Measurements from ENCODE around the gene KNG1.
"Not testable (repeated sequence)": the region's sequence is repeated elsewhere in the genome, so short reads cannot be mapped to it uniquely, and the experiment has no call there.

The KNG1 gene

GRCh38 chr3:186708983-186709679 lies 8.0 kb upstream of the KNG1 start:
- H3K4me2 ChIP-seq (ENCODE audit: low read length), result no peak overlapping the region
- no peaks in the 10 kb centered on the region for H3K36me3 ChIP-seq (replicated peaks; ENCODE audit: low read depth, low read length)
- H2AFZ ChIP-seq (ENCODE audit: low read depth, low read length), result no peak overlapping the region
- TF ChIP-seq CTCF (IDR thresholded peaks at IDR 0.05; ENCODE audit: low read depth, low read length), result no peak
- TF ChIP-seq EZH2phosphoT487 (IDR thresholded peaks at IDR 0.05; ENCODE audit: low read depth), result no peak
- no peaks in the 10 kb centered on the region for H3K4me1 ChIP-seq (ENCODE audit: low read length)
- H3K27me3 ChIP-seq (ENCODE audit: low read depth, low read length), result peaks cover 13% of the 10 kb centered on the region; the same call in 1 of the 2 replicates
- no peaks in the 10 kb centered on the region for H3K79me2 ChIP-seq (ENCODE audit: low read length)
- no peaks in the 10 kb centered on the region for H3K9me3 ChIP-seq (ENCODE audit: insufficient read depth, low read length)
- H3K4me3 ChIP-seq (ENCODE audit: low read length), result no peak overlapping the region
- no peak overlapping the region for H3K9ac ChIP-seq (ENCODE audit: low read length)
- H3K27ac ChIP-seq (ENCODE audit: low read length), result no peak overlapping the region
- no peaks in the 10 kb centered on the region for H4K20me1 ChIP-seq (ENCODE audit: insufficient read depth, low read length)

- H3K79me2 ChIP-seq (ENCODE audit: low read length); H3K9me3 ChIP-seq (ENCODE audit: insufficient read depth, low read length); H3K27me3 ChIP-seq (ENCODE audit: low read depth, low read length); H4K20me1 ChIP-seq (ENCODE audit: insufficient read depth, low read length); H2AFZ ChIP-seq (ENCODE audit: low read depth, low read length); H3K27ac ChIP-seq (ENCODE audit: low read length); H3K4me2 ChIP-seq (ENCODE audit: low read length); H3K9ac ChIP-seq (ENCODE audit: low read length); H3K4me3 ChIP-seq (ENCODE audit: low read length); H3K4me1 ChIP-seq (ENCODE audit: low read length); H3K36me3 ChIP-seq (replicated peaks; ENCODE audit: low read depth, low read length): not testable (repeated sequence)
Observed at GRCh38 chr3:186710694-186711093, 6.5 kb upstream of the KNG1 start.

- no peak overlapping the region for H3K4me3 ChIP-seq (ENCODE audit: low read length)
- no peaks in the 10 kb centered on the region for H4K20me1 ChIP-seq (ENCODE audit: insufficient read depth, low read length)
- H3K79me2 ChIP-seq (ENCODE audit: low read length), result no peaks in the 10 kb centered on the region
- no peaks in the 10 kb centered on the region for H3K4me1 ChIP-seq (ENCODE audit: low read length)
- H3K36me3 ChIP-seq (replicated peaks; ENCODE audit: low read depth, low read length), result no peaks in the 10 kb centered on the region
- H2AFZ ChIP-seq (ENCODE audit: low read depth, low read length), result no peak overlapping the region
- no peak overlapping the region for H3K27ac ChIP-seq (ENCODE audit: low read length)
- H3K27me3 ChIP-seq (ENCODE audit: low read depth, low read length), result no peaks in the 10 kb centered on the region
- H3K9me3 ChIP-seq (ENCODE audit: insufficient read depth, low read length), result no peaks in the 10 kb centered on the region
- H3K4me2 ChIP-seq (ENCODE audit: low read length), result no peak overlapping the region
- TF ChIP-seq EZH2phosphoT487 (IDR thresholded peaks at IDR 0.05; ENCODE audit: low read depth) (no peak), CTCF (IDR thresholded peaks at IDR 0.05; ENCODE audit: low read depth, low read length) (no peak)
- H3K9ac ChIP-seq (ENCODE audit: low read length), result no peak overlapping the region
Observed at GRCh38 chr3:186713499-186713898, 3.7 kb upstream of the KNG1 start.

GRCh38 chr3:186719945-186720739 lies 3.0 kb downstream of the KNG1 start:
- H3K27me3 ChIP-seq (ENCODE audit: low read depth, low read length), result no peaks in the 10 kb centered on the region
- H3K9ac ChIP-seq (ENCODE audit: low read length), result no peak overlapping the region
- H4K20me1 ChIP-seq (ENCODE audit: insufficient read depth, low read length), result no peaks in the 10 kb centered on the region
- no peaks in the 10 kb centered on the region for H3K4me1 ChIP-seq (ENCODE audit: low read length)
- no peak overlapping the region for H3K4me3 ChIP-seq (ENCODE audit: low read length)
- no peak overlapping the region for H2AFZ ChIP-seq (ENCODE audit: low read depth, low read length)
- no peaks in the 10 kb centered on the region for H3K9me3 ChIP-seq (ENCODE audit: insufficient read depth, low read length)
- H3K36me3 ChIP-seq (replicated peaks; ENCODE audit: low read depth, low read length), result no peaks in the 10 kb centered on the region
- no peak for TF ChIP-seq EZH2phosphoT487 (IDR thresholded peaks at IDR 0.05; ENCODE audit: low read depth)
- no peak for TF ChIP-seq CTCF (IDR thresholded peaks at IDR 0.05; ENCODE audit: low read depth, low read length)
- no peak overlapping the region for H3K27ac ChIP-seq (ENCODE audit: low read length)
- no peak overlapping the region for H3K4me2 ChIP-seq (ENCODE audit: low read length)
- no peaks in the 10 kb centered on the region for H3K79me2 ChIP-seq (ENCODE audit: low read length)
